AG10803 (cell line): ENCODE measurements around the gene IRF2BP2.

Source experiments
- DNase-seq: peaks from one replicate; pipeline ENCODE4 v3.0.0; 2010; ENCODE audit warnings: low read depth
- H3K4me3 ChIP-seq: 2 replicates; pipeline ENCODE4 v1.5.1; 2011; ENCODE audit warnings: mild to moderate bottlenecking, low read length, control low read depth
- TF ChIP-seq, protein P1 (sequence below): conservative IDR thresholded peaks from 2 replicates; pipeline ENCODE4 v1.5.1; 2011; ENCODE audit warnings: mild to moderate bottlenecking, low read length, control low read depth, inconsistent platforms

The IRF2BP2 gene

DNA sequence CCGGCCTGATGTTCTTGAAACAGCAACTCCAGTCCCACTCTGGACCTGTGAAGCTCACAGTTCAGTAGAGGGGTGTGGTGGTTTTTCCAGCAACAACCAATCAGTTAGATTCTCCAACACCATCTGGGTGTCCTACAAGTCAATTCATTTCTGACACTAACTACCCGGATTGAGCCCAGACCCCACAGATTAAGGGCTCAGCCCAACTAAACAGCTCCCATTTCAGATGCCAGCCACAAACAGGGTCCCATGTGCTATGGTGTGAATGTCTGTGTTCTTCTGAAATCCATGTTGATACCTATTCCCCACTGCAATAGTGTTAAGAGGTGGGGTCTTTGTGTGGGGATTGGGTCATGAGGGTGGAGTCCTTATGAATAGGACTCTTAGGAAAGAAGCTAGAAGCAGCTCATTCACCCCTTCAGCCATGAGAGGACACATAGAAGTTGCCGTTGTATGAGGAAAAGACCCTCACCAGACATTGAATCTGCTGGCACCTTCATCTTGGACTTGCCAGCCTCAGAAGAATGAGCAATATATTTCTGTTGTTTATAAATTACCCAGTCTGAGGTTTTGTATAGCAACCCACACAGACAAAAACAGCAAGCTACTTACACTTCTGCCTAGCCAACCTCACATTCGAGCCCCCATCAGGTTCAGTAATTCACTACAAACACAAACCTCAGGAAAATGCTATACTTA is 53.6 kb downstream of the IRF2BP2 start:
- H3K4me3 ChIP-seq, result no peak overlapping the region
- DNase-seq, result no peak
- TF ChIP-seq, protein P1, sequence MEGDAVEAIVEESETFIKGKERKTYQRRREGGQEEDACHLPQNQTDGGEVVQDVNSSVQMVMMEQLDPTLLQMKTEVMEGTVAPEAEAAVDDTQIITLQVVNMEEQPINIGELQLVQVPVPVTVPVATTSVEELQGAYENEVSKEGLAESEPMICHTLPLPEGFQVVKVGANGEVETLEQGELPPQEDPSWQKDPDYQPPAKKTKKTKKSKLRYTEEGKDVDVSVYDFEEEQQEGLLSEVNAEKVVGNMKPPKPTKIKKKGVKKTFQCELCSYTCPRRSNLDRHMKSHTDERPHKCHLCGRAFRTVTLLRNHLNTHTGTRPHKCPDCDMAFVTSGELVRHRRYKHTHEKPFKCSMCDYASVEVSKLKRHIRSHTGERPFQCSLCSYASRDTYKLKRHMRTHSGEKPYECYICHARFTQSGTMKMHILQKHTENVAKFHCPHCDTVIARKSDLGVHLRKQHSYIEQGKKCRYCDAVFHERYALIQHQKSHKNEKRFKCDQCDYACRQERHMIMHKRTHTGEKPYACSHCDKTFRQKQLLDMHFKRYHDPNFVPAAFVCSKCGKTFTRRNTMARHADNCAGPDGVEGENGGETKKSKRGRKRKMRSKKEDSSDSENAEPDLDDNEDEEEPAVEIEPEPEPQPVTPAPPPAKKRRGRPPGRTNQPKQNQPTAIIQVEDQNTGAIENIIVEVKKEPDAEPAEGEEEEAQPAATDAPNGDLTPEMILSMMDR, result no peak

DNA sequence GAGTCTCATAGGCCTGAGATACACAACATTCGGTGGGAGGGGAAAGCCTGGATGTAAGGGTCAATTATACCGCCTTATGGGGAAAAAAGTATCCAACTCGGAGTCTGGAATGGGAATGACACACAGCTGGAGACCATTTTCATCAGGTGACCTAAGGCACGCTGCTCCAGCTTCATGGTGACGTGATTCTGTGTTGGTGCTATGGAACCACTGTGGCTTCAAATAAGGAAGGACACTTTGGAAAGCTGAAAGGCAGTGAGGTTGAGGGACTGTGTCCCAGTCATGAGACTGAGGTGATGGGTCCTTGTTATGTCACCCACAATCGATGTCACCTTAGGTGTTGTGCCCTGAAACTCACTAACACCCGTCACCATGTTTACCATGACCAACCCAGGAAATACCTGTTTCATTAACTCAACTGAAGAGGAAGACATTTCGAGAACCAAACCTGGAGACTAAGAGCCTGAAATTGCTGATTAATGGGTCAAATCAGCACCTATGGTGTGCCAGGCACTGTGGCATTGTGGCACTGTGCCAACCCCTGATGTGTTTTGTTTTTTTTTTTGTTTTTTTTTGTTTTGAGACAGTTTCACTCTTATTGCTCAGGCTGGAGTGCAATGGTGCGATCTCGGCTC is 54.5 kb downstream of the IRF2BP2 start:
- TF ChIP-seq, protein P1, result no peak
- DNase-seq, result no peak
- no peak overlapping the region for H3K4me3 ChIP-seq

DNA sequence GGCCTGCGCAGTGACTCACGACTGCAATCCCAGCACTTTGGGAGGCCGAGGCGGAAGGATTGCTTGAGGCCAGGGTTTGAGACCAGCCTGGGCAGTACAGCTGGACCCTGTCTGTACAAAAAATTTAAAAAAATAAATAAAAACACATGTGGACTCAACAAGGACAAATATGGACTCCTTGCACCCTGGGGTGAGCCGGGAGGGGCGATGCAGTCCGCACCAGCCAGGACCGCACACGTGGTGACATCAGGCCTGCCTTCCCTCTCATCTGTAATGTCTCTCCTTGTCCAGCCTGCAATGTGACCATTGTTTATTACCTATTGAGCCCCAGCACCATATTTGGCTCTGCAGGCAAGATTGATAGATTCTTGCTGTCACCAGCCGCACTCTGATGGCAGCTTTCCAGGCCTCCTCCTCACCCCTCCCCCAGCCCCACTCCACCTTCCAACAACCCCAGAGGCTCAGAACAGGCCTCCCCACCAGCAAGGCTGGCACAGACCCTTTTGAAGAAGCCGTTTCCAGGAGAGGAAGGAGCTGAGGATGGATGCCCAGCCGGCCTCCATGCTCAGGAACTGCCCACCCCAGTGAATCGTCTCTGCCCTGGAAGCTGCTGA is 55.2 kb downstream of the IRF2BP2 start:
- TF ChIP-seq, protein P1, result no peak
- H3K4me3 ChIP-seq, result no peak overlapping the region
- DNase-seq, result no peak
